ENCODE results near the gene TRAF7.
"Not testable (repeated sequence)": the region's sequence is repeated elsewhere in the genome, so short reads cannot be mapped to it uniquely, and the experiment has no call there.

The TRAF7 gene

DNA sequence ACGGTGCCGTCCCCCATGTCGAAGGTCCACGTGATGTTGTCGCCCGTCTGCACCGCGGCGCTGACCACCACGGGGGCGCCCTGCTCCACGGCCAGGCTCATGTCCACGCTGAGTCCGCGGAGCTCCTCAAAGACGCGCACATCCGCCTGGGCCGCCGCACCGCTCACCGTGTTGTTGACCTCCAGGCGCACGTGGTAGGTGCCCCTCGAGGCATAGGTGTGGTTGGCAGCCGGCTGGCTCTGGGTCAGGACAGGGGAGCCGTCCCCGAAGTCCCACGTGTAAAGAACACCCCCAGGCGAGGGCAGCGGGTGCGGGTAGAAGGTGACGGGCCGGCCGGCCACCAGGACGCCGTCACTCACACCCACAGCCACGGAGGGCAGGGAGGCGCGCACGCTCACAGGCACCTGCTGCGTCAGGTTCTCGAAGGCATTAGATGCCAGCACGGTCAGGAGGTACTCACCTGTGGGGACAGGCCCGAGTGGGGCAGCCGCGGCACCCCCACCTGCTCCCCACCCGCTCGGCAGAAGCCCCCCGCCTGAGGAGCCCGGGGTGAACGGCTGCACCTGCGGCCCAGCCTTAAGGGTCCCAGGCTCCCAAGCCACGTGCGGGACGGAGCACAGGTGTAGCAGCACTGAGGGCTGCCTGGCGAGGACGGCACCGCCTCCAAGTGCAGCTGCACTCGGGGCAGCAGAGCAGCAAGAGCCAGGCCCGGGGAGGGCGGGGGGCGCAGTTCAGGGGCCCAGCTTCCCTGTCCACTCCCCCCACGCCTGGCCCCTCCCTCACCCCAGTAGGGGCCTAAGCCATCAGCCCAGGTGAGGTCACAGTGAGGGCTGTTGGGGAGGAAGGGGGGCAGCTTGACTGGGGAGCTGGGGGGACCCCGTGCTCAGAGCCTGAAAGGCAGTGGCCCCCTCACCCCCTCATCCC lies 43.9 kb upstream of the TRAF7 start:
- not testable (repeated sequence) for H3K4me1 ChIP-seq (ENCODE audit: control insufficient read depth in 5 of 5, insufficient read depth in 5 of 5, low read length in 5 of 5); H3K27ac ChIP-seq (ENCODE audit: low read depth, low read length); H3K27me3 ChIP-seq (ENCODE audit: control insufficient read depth in 5 of 5, insufficient read depth in 4 of 5, low read length in 5 of 5); H3K9ac ChIP-seq (ENCODE audit: low read length in 5 of 5); H3K9me3 ChIP-seq (ENCODE audit: control insufficient read depth in 5 of 5, low read length in 5 of 5); H3K4me3 ChIP-seq (ENCODE audit: low read depth in 1 of 5, low read length in 5 of 5)
- peaks cover 0 to 82% (median 57%) of the 10 kb centered on the region in 5 donors for H3K36me3 ChIP-seq (ENCODE audit: control insufficient read depth in 5 of 5, insufficient read depth in 5 of 5, low read length in 5 of 5)

- not testable (repeated sequence) for H3K9me3 ChIP-seq (ENCODE audit: control insufficient read depth in 5 of 5, low read length in 5 of 5); H3K27me3 ChIP-seq (ENCODE audit: control insufficient read depth in 5 of 5, insufficient read depth in 4 of 5, low read length in 5 of 5); H3K27ac ChIP-seq (ENCODE audit: low read depth, low read length); H3K9ac ChIP-seq (ENCODE audit: low read length in 5 of 5); H3K4me1 ChIP-seq (ENCODE audit: control insufficient read depth in 5 of 5, insufficient read depth in 5 of 5, low read length in 5 of 5); H3K4me3 ChIP-seq (ENCODE audit: low read depth in 1 of 5, low read length in 5 of 5)
- H3K36me3 ChIP-seq (ENCODE audit: control insufficient read depth in 5 of 5, insufficient read depth in 5 of 5, low read length in 5 of 5), result peaks cover 0 to 73% (median 49%) of the 10 kb centered on the region in 5 donors
These were observed 43.0 kb upstream of the TRAF7 start for GRCh38 chr16:2112539-2113106.

GRCh38 chr16:2114225-2114624 lies 41.4 kb upstream of the TRAF7 start:
- H3K27ac ChIP-seq (ENCODE audit: low read depth, low read length); H3K9ac ChIP-seq (ENCODE audit: low read length in 5 of 5); H3K4me1 ChIP-seq (ENCODE audit: control insufficient read depth in 5 of 5, insufficient read depth in 5 of 5, low read length in 5 of 5); H3K27me3 ChIP-seq (ENCODE audit: control insufficient read depth in 5 of 5, insufficient read depth in 4 of 5, low read length in 5 of 5); H3K4me3 ChIP-seq (ENCODE audit: low read depth in 1 of 5, low read length in 5 of 5); H3K9me3 ChIP-seq (ENCODE audit: control insufficient read depth in 5 of 5, low read length in 5 of 5): not testable (repeated sequence)
- H3K36me3 ChIP-seq (ENCODE audit: control insufficient read depth in 5 of 5, insufficient read depth in 5 of 5, low read length in 5 of 5), result peaks cover 0 to 59% (median 37%) of the 10 kb centered on the region in 5 donors

DNA sequence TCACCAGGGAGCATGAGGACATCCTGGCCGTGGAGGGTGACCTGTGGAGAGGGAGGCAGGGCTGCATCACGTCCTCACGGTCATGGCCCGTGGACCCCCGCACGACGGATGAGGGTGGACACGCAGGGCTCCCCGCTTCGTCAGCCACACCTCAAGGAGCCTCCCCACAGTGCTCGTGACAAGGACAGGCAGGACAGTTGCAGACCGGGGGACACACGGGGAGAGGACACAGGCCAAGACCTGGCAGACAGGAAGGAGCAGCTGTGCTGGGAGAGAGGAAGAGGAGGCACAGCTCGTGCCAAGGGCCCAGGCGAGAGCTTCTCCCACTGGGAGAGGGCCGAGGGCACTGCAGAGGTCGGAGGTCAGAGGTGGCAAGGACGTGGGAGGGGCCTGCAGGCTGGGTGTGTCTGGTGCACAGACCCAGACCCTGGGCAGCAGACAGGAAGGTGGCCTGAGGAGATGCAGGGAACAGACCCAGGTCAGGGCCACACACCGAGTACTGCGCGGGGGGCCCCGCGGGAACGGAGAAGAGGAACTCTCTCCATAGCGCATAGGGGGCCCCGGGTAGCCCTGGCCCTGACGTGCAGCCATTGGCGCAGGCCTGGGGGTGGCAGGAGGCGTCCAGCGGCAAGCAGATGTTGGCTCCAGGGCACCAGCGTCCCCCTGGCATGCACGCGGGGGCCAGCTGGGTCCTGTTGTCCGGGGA lies 40.5 kb upstream of the TRAF7 start:
- H3K9me3 ChIP-seq (ENCODE audit: control insufficient read depth in 5 of 5, low read length in 5 of 5); H3K4me3 ChIP-seq (ENCODE audit: low read depth in 1 of 5, low read length in 5 of 5); H3K9ac ChIP-seq (ENCODE audit: low read length in 5 of 5); H3K27me3 ChIP-seq (ENCODE audit: control insufficient read depth in 5 of 5, insufficient read depth in 4 of 5, low read length in 5 of 5); H3K4me1 ChIP-seq (ENCODE audit: control insufficient read depth in 5 of 5, insufficient read depth in 5 of 5, low read length in 5 of 5); H3K27ac ChIP-seq (ENCODE audit: low read depth, low read length): not testable (repeated sequence)
- H3K36me3 ChIP-seq (ENCODE audit: control insufficient read depth in 5 of 5, insufficient read depth in 5 of 5, low read length in 5 of 5), result peaks cover 0 to 51% (median 29%) of the 10 kb centered on the region in 5 donors

GRCh38 chr16:2115591-2115973 lies 40.0 kb upstream of the TRAF7 start:
- Histone ChIP-seq H3K27ac (ENCODE audit: low read depth, low read length) (no peak overlapping the region), H3K9me3 (ENCODE audit: control insufficient read depth in 5 of 5, low read length in 5 of 5) (no peaks in the 10 kb centered on the region), H3K27me3 (ENCODE audit: control insufficient read depth in 5 of 5, insufficient read depth in 4 of 5, low read length in 5 of 5) (no peaks in the 10 kb centered on the region), H3K36me3 (ENCODE audit: control insufficient read depth in 5 of 5, insufficient read depth in 5 of 5, low read length in 5 of 5) (peaks cover 0 to 45% (median 24%) of the 10 kb centered on the region in 5 donors), H3K4me3 (ENCODE audit: low read depth in 1 of 5, low read length in 5 of 5) (no peak overlapping the region), H3K9ac (ENCODE audit: low read length in 5 of 5) (no peak overlapping the region), H3K4me1 (ENCODE audit: control insufficient read depth in 5 of 5, insufficient read depth in 5 of 5, low read length in 5 of 5) (peaks cover 0 to 4% (median 0%) of the 10 kb centered on the region in 5 donors)

DNA sequence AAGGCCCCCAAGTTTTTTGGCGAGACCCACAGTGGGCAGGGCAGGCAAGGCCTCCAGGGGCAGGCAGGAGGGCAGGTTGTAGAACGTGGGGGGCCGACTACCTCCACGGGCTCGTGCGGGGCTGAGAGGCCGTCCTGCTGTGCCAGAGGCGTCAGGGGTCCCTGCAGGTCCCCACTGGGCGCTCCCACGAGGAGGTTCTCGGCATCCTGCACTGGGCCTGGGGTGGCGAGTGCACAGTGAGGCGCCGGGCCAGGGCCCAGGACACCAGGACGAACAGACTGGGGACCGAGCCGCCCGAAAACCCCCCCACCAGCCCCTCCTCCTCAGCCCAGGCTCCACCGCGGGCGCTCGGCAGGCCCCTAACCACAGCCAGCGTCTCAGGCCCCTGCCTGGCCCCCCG lies 39.2 kb upstream of the TRAF7 start:
- not testable (repeated sequence) for H3K4me1 ChIP-seq (ENCODE audit: control insufficient read depth in 5 of 5, insufficient read depth in 5 of 5, low read length in 5 of 5); H3K27ac ChIP-seq (ENCODE audit: low read depth, low read length); H3K27me3 ChIP-seq (ENCODE audit: control insufficient read depth in 5 of 5, insufficient read depth in 4 of 5, low read length in 5 of 5)

GRCh38 chr16:2117341-2117740 lies 38.2 kb upstream of the TRAF7 start:
- peaks cover 0 to 28% (median 13%) of the 10 kb centered on the region in 5 donors for H3K36me3 ChIP-seq (ENCODE audit: control insufficient read depth in 5 of 5, insufficient read depth in 5 of 5, low read length in 5 of 5)
- not testable (repeated sequence) for H3K9me3 ChIP-seq (ENCODE audit: control insufficient read depth in 5 of 5, low read length in 5 of 5); H3K4me3 ChIP-seq (ENCODE audit: low read depth in 1 of 5, low read length in 5 of 5); H3K27ac ChIP-seq (ENCODE audit: low read depth, low read length); H3K9ac ChIP-seq (ENCODE audit: low read length in 5 of 5); H3K27me3 ChIP-seq (ENCODE audit: control insufficient read depth in 5 of 5, insufficient read depth in 4 of 5, low read length in 5 of 5)
- peaks cover 0 to 13% (median 6%) of the 10 kb centered on the region in 5 donors for H3K4me1 ChIP-seq (ENCODE audit: control insufficient read depth in 5 of 5, insufficient read depth in 5 of 5, low read length in 5 of 5)

More for the DNA sequence above, 39.2 kb upstream of the TRAF7 start:
- H3K4me3 ChIP-seq (ENCODE audit: low read depth in 1 of 5, low read length in 5 of 5); H3K9ac ChIP-seq (ENCODE audit: low read length in 5 of 5); H3K9me3 ChIP-seq (ENCODE audit: control insufficient read depth in 5 of 5, low read length in 5 of 5): not testable (repeated sequence)
- peaks cover 0 to 37% (median 16%) of the 10 kb centered on the region in 5 donors for H3K36me3 ChIP-seq (ENCODE audit: control insufficient read depth in 5 of 5, insufficient read depth in 5 of 5, low read length in 5 of 5)

DNA sequence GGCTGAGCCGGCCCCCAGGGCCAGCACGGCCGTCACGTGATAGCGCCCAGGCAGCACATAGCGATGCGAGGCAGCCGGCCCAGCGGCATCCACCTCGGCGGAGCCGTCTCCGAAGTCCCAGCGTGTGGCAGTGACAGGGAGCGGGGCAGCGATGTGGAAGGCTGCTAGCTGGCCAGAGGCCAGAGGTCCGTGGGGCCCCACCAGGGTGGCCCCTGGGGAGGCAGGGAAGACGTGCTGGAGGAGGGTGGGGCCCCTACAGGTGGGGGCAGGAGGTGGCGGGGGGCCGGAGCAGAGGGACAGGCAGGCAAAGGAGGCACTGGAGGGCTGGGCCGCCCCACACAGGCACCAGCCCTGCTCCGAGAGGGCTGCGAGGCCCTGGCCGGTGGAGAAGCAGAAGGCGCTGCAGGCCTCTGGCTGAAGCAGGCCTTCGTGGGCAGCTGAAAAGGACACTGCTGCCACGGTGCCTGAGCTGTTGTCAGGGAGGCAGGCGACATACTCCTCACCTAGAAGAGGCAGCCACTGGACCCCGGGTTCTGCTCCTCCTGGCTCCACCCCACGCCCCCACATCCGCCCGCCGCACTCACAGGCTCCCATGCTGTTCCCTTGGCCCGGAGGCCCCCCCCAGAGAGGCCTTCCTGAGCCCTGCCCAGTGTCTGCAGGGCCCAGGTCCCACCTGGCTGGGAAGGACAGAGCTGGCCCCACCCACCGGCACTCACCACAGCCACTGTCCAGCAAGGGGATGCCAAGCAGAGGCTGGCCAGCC lies 37.4 kb upstream of the TRAF7 start:
- not testable (repeated sequence) for H3K9me3 ChIP-seq (ENCODE audit: control insufficient read depth in 5 of 5, low read length in 5 of 5); H3K9ac ChIP-seq (ENCODE audit: low read length in 5 of 5); H3K4me3 ChIP-seq (ENCODE audit: low read depth in 1 of 5, low read length in 5 of 5); H3K27me3 ChIP-seq (ENCODE audit: control insufficient read depth in 5 of 5, insufficient read depth in 4 of 5, low read length in 5 of 5); H3K27ac ChIP-seq (ENCODE audit: low read depth, low read length)
- peaks cover 0 to 23% (median 10%) of the 10 kb centered on the region in 5 donors for H3K36me3 ChIP-seq (ENCODE audit: control insufficient read depth in 5 of 5, insufficient read depth in 5 of 5, low read length in 5 of 5)
- peaks cover 2 to 21% (median 10%) of the 10 kb centered on the region in 5 donors for H3K4me1 ChIP-seq (ENCODE audit: control insufficient read depth in 5 of 5, insufficient read depth in 5 of 5, low read length in 5 of 5)

GRCh38 chr16:2121325-2121724 lies 34.3 kb upstream of the TRAF7 start:
- H3K9ac ChIP-seq (ENCODE audit: low read length in 5 of 5); H3K27me3 ChIP-seq (ENCODE audit: control insufficient read depth in 5 of 5, insufficient read depth in 4 of 5, low read length in 5 of 5); H3K9me3 ChIP-seq (ENCODE audit: control insufficient read depth in 5 of 5, low read length in 5 of 5); H3K27ac ChIP-seq (ENCODE audit: low read depth, low read length); H3K4me3 ChIP-seq (ENCODE audit: low read depth in 1 of 5, low read length in 5 of 5); H3K36me3 ChIP-seq (ENCODE audit: control insufficient read depth in 5 of 5, insufficient read depth in 5 of 5, low read length in 5 of 5): not testable (repeated sequence)
- peaks cover 2 to 51% (median 36%) of the 10 kb centered on the region in 5 donors for H3K4me1 ChIP-seq (ENCODE audit: control insufficient read depth in 5 of 5, insufficient read depth in 5 of 5, low read length in 5 of 5)
